Measurements from ENCODE around the gene TAX1BP3.

- TF ChIP-seq CTCF (conservative IDR thresholded peaks at IDR 0.05; ENCODE audit: low read length) (no peak), EZH2phosphoT487 (IDR thresholded peaks at IDR 0.05; ENCODE audit: borderline replicate concordance, low read depth, low read length) (no peak)
Observed at GRCh38 chr17:3682033-3682432, 13.7 kb upstream of the TAX1BP3 start.

Measured in OCI-LY7 (cell line).